ENCODE measurements around the gene FGF7. TPM values are rescaled to one million over a fixed set of nuclear protein-coding genes. Genes with fewer than 3 reads are reported as not detected.

The FGF7 gene
- polyA plus RNA-seq, 1 donor from 2014 or later, result 0.04 TPM

GRCh38 chr15:49415638-49416037 lies 7.4 kb upstream of the FGF7 start:
- H3K9ac ChIP-seq (ENCODE audit: low read length), result no peak overlapping the region
- no peak overlapping the region for H2AFZ ChIP-seq (ENCODE audit: low read depth, low read length)
- no peaks in the 10 kb centered on the region for H3K9me3 ChIP-seq (ENCODE audit: low read length)
- no peaks in the 10 kb centered on the region for H4K20me1 ChIP-seq (ENCODE audit: insufficient read depth)
- H3K4me2 ChIP-seq (ENCODE audit: low read length), result no peak overlapping the region
- H3K36me3 ChIP-seq (ENCODE audit: insufficient read depth, low read length), result no peaks in the 10 kb centered on the region
- H3K4me3 ChIP-seq (ENCODE audit: low read length), result no peak overlapping the region
- H3K27me3 ChIP-seq (ENCODE audit: insufficient read depth, low read depth, low read length), result no peaks in the 10 kb centered on the region
- TF ChIP-seq SMC3 (conservative IDR thresholded peaks at IDR 0.05; ENCODE audit: poor library complexity), result no peak
- no peak for TF ChIP-seq EZH2 (IDR thresholded peaks at IDR 0.05; ENCODE audit: borderline replicate concordance, insufficient read depth, low read length, poor library complexity, severe bottlenecking)
- H3F3A ChIP-seq (ENCODE audit: insufficient read depth, low read length, poor library complexity, severe bottlenecking), result no peaks in the 10 kb centered on the region
- H3K27ac ChIP-seq (ENCODE audit: low read length), result no peak overlapping the region
- no peaks in the 10 kb centered on the region for H3K79me2 ChIP-seq (replicated peaks; ENCODE audit: insufficient read depth, low read length)
- H3K9me2 ChIP-seq (ENCODE audit: insufficient read depth, low read length), result no peaks in the 10 kb centered on the region

GRCh38 chr15:49418811-49419210 lies 4.2 kb upstream of the FGF7 start:
- H3K9ac ChIP-seq (ENCODE audit: low read length), result no peak overlapping the region
- H3K4me2 ChIP-seq (ENCODE audit: low read length), result no peak overlapping the region
- H3K4me3 ChIP-seq (ENCODE audit: low read length), result no peak overlapping the region
- H3K36me3 ChIP-seq (ENCODE audit: insufficient read depth, low read length), result no peaks in the 10 kb centered on the region
- no peaks in the 10 kb centered on the region for H3K27me3 ChIP-seq (ENCODE audit: insufficient read depth, low read depth, low read length)
- H3K9me2 ChIP-seq (ENCODE audit: insufficient read depth, low read length), result no peaks in the 10 kb centered on the region
- TF ChIP-seq POLR2AphosphoS5 (IDR thresholded peaks at IDR 0.05) (no peak), EZH2 (IDR thresholded peaks at IDR 0.05; ENCODE audit: borderline replicate concordance, insufficient read depth, low read length, poor library complexity, severe bottlenecking) (no peak), CTCF (IDR thresholded peaks at IDR 0.05; ENCODE audit: poor library complexity, severe bottlenecking) (no peak), TAF1 (IDR thresholded peaks at IDR 0.05; ENCODE audit: low read depth) (no peak), REST (IDR thresholded peaks at IDR 0.05; ENCODE audit: borderline replicate concordance) (no peak), RAD21 (conservative IDR thresholded peaks at IDR 0.05) (no peak)
- H4K20me1 ChIP-seq (ENCODE audit: insufficient read depth), result no peaks in the 10 kb centered on the region
- H2AFZ ChIP-seq (ENCODE audit: low read depth, low read length), result no peak overlapping the region
- H3K27ac ChIP-seq (ENCODE audit: low read length), result no peak overlapping the region
- H3K79me2 ChIP-seq (replicated peaks; ENCODE audit: insufficient read depth, low read length), result no peaks in the 10 kb centered on the region
- H3F3A ChIP-seq (ENCODE audit: insufficient read depth, low read length, poor library complexity, severe bottlenecking), result no peaks in the 10 kb centered on the region
- no peaks in the 10 kb centered on the region for H3K9me3 ChIP-seq (ENCODE audit: low read length)

- H3F3A ChIP-seq (ENCODE audit: insufficient read depth, low read length, poor library complexity, severe bottlenecking), result no peaks in the 10 kb centered on the region
- no peaks in the 10 kb centered on the region for H3K9me3 ChIP-seq (ENCODE audit: low read length)
- peak; percentile 67 for TF ChIP-seq RAD21 (conservative IDR thresholded peaks at IDR 0.05)
- TF ChIP-seq TAF1 (IDR thresholded peaks at IDR 0.05; ENCODE audit: low read depth), result no peak
- TF ChIP-seq SMC3 (conservative IDR thresholded peaks at IDR 0.05; ENCODE audit: poor library complexity), result peak; percentile 71
- peak; percentile 68 for TF ChIP-seq CTCF (IDR thresholded peaks at IDR 0.05; ENCODE audit: poor library complexity, severe bottlenecking)
- no peak for TF ChIP-seq REST (IDR thresholded peaks at IDR 0.05; ENCODE audit: borderline replicate concordance)
- no peak overlapping the region for H3K9ac ChIP-seq (ENCODE audit: low read length)
- no peaks in the 10 kb centered on the region for H3K79me2 ChIP-seq (replicated peaks; ENCODE audit: insufficient read depth, low read length)
- H3K4me3 ChIP-seq (ENCODE audit: low read length), result no peak overlapping the region
- no peaks in the 10 kb centered on the region for H3K9me2 ChIP-seq (ENCODE audit: insufficient read depth, low read length)
- H3K27me3 ChIP-seq (ENCODE audit: insufficient read depth, low read depth, low read length), result no peaks in the 10 kb centered on the region
- no peak overlapping the region for H2AFZ ChIP-seq (ENCODE audit: low read depth, low read length)
- no peaks in the 10 kb centered on the region for H3K36me3 ChIP-seq (ENCODE audit: insufficient read depth, low read length)
- H3K4me2 ChIP-seq (ENCODE audit: low read length), result no peak overlapping the region
- H4K20me1 ChIP-seq (ENCODE audit: insufficient read depth), result no peaks in the 10 kb centered on the region
- H3K27ac ChIP-seq (ENCODE audit: low read length), result no peak overlapping the region
These were observed 1.1 kb upstream of the FGF7 start for GRCh38 chr15:49421991-49422390.
